Choroid plexus epithelial cell (primary cell): ENCODE measurements around the gene DNTTIP2.
"Not testable (repeated sequence)": the region's sequence is repeated elsewhere in the genome, so short reads cannot be mapped to it uniquely, and the experiment has no call there.

Experiments
- DNase-seq: peaks from one replicate; pipeline ENCODE4 v3.0.0-alpha.2; 2010; ENCODE audit warnings: low read depth
- H3K4me3 ChIP-seq: 2 replicates; pipeline ENCODE4 v1.5.1; 2011; ENCODE audit warnings: low read depth, mild to moderate bottlenecking, control low read depth, low read length, moderate library complexity
- TF ChIP-seq, protein P1 (sequence below): conservative IDR thresholded peaks from 2 replicates; pipeline ENCODE4 v1.5.1; 2011; ENCODE audit warnings: low read depth, mild to moderate bottlenecking, control low read depth, inconsistent platforms, low read length, moderate library complexity

DNTTIP2 gene

DNA sequence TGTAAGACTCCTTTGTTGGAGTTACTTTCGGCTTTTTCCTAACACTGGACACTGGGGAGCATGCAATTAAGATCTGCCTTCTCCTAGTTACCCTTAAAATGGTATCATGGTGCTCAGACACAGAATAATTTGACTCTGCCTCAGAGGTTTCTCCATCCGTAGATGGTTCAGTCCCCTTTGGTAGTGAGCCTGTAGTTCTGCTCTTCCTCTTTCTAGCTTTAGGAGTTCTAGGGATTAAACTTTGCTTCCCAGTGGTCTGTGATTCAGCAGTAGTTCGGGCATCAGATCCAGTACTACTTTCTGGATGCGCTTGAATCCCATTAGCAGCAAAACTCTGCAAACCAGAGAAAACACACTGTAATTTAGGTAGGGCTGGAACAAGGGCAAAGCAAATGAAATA, 1.5 kb downstream of the DNTTIP2 start:
- no peak overlapping the region for H3K4me3 ChIP-seq
- DNase-seq, result no peak

DNA sequence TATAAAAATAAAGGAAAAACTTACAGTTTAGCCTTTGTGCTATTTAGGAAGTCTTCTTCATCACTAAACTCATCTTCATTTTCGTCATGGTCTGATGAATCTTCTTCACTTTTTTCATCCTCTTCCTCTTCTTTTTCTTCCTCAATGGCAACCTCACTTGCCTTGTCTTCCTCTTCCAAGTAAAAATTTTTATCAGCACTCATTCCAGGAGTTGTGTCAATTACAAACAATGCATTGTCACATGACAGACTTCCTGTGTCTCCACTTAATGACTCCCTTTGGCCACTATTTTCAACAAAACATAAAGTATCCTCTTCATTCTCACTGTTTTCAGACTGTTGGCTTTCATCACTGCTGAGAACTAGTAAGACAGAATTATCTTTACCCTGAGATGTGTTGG, 2.8 kb downstream of the DNTTIP2 start:
- H3K4me3 ChIP-seq, result no peak overlapping the region
- DNase-seq, result no peak
- TF ChIP-seq, protein P1, sequence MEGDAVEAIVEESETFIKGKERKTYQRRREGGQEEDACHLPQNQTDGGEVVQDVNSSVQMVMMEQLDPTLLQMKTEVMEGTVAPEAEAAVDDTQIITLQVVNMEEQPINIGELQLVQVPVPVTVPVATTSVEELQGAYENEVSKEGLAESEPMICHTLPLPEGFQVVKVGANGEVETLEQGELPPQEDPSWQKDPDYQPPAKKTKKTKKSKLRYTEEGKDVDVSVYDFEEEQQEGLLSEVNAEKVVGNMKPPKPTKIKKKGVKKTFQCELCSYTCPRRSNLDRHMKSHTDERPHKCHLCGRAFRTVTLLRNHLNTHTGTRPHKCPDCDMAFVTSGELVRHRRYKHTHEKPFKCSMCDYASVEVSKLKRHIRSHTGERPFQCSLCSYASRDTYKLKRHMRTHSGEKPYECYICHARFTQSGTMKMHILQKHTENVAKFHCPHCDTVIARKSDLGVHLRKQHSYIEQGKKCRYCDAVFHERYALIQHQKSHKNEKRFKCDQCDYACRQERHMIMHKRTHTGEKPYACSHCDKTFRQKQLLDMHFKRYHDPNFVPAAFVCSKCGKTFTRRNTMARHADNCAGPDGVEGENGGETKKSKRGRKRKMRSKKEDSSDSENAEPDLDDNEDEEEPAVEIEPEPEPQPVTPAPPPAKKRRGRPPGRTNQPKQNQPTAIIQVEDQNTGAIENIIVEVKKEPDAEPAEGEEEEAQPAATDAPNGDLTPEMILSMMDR, result no peak

More for the DNA sequence above, 1.5 kb downstream of the DNTTIP2 start:
- TF ChIP-seq, protein P1, result no peak

DNA sequence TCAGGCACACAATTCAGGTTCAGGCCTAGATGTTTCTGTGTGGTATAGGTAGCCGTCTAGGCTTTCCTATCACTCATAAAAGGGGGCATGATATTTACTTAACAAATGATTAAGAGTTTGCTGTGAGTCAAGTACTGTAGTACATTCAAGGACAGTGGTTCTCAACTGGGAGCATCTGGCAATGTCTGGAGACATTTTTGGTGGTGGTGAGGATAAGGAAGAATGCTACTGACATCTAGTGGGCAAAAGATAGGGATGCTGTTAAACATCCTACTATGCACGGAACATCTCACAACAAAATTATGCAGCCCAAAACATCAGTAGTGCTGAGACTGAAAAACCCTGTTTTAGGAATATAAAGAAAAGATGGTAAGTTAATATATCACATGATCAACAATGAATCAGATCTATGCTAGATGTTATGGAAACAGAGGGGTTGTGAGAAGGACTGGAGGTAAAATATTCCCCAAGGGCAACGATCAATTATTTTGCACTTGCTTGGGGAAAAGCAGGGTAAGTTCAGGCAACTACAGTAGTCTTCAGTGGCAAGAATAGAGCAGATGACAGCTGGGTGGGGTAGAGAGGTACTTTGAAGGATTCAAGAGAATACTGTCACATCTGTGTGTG, 4.9 kb downstream of the DNTTIP2 start:
- peak; percentile 72 for DNase-seq
- TF ChIP-seq, protein P1, result peak; percentile 72
- H3K4me3 ChIP-seq, result no peak overlapping the region

DNA sequence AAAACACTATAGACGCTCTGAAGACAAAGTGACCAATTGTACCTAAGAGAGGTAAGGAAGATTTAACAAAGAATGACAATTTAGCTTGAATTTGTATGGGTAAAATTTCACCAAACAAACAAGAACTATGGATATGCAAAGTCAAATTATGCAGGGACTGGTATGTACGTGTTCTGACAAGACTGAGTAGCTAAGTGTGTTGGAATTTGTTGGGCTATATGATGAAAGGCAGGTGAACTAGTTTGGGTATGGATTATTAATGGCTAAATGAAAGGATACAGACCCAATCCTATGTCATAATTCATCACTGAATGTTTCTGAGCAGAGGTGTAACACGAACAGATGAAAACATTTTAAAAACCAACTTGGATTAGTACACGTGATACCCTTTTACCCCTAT, 7.6 kb downstream of the DNTTIP2 start:
- TF ChIP-seq, protein P1, result no peak
- no peak for DNase-seq
- no peak overlapping the region for H3K4me3 ChIP-seq

DNA sequence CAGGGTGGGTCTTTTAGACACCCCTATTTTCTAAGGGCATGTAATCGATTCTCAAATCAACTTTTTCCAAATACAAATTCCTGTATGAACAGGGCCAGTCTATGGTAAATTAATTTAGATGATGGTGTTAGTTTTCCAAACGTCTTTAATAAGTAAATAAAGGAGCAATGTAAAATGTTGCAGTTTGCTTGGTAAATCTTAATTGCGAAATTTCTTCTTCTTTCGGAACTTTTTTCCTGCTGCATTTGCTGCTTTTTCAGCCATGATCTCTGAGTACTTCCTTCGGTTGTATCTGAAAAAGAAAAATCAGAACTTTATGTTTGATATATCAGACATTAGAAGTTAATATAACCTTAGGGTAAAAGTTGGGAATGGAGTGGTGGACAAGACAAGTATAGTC, 9.4 kb downstream of the DNTTIP2 start:
- TF ChIP-seq, protein P1, result no peak
- DNase-seq, result no peak
- H3K4me3 ChIP-seq, result no peak overlapping the region

DNA sequence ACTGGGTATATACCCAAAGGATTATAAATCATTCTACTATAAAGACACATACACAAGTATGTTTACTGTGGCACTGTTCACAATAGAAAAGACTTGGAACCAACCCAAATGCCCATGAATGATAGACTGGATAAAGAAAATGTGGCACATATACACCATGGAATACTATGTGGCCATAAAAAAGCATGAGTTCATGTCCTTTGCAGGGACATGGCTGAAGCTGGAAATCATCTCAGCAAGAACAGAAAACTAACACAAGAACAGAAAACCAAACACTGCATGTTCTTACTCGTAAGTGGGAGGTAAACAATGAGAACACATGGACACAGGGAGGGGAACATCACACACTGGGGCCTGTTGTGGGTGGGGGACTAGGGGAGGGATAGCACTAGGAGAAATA, 10.5 kb downstream of the DNTTIP2 start:
- not testable (repeated sequence) for DNase-seq, H3K4me3 ChIP-seq

DNA sequence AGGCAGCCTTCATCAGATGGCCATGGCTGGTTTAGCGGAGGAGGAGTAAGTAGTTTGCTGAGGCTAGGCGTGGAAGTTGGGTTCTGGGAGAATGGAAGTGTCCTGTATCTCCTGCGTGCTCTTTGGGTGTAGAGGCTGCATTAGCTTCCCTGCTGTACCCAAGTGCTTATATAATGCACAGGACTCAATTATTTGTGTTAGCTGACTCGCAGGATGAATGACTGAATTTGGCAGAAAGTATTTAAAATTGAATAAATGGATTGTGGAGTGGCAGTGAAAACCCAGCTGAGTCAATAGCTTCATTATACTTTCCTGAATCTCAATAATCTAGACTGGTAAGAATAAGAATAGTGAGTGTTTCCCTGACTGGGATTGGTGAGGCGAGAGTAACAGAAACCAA, 13.8 kb downstream of the DNTTIP2 start:
- TF ChIP-seq, protein P1, result no peak
- H3K4me3 ChIP-seq, result no peak overlapping the region
- DNase-seq, result no peak
